Measurements from ENCODE around the gene IL10RB. TPM values are rescaled to one million over a fixed set of nuclear protein-coding genes. Genes with fewer than 3 reads are reported as not detected.

IL10RB gene
- total and polyA plus RNA-seq, 2 of the 13 experiments (the other 11 are each of a cell fraction or from before 2014, with no cell fraction given): 17.4 to 18.2 TPM

GRCh38 chr21:33266050-33266788 lies at the start of gene IL10RB (continued):
- peak; percentile 46 for TF ChIP-seq ZNF574 (CRISPR knock-in tag; IDR thresholded peaks at IDR 0.05)
- TF ChIP-seq ZFP82 (CRISPR knock-in tag; IDR thresholded peaks at IDR 0.05; ENCODE audit: borderline replicate concordance): 0 out of 2 replicates have a peak, but pooled peaks have one; percentile 32
- TF ChIP-seq HMG20A (CRISPR knock-in tag; IDR thresholded peaks at IDR 0.05; ENCODE audit: borderline replicate concordance): no peak
- TF ChIP-seq HNF1B (CRISPR knock-in tag; IDR thresholded peaks at IDR 0.05): peak; percentile 33; the same call in 1 of the 2 replicates
- TF ChIP-seq ZNF550 (CRISPR knock-in tag; IDR thresholded peaks at IDR 0.05; ENCODE audit: borderline replicate concordance): no peak
- no peak for TF ChIP-seq MED8 (CRISPR knock-in tag; IDR thresholded peaks at IDR 0.05; ENCODE audit: insufficient replicate concordance)
- no peak for TF ChIP-seq ZNF580 (CRISPR knock-in tag; IDR thresholded peaks at IDR 0.05; ENCODE audit: borderline replicate concordance, low read depth)
- peak in 1 of 2 experiments; percentile 68; a peak in 2 of 4 replicates for TF ChIP-seq POLR2A (IDR thresholded peaks at IDR 0.05; ENCODE audit: insufficient read depth in 1 of 2, low read depth in 2 of 2, low read length in 2 of 2)
- TF ChIP-seq CHD2 (IDR thresholded peaks at IDR 0.05; ENCODE audit: low read depth, low read length): 0 out of 2 replicates have a peak, but pooled peaks have one; percentile 8
- no peak for TF ChIP-seq ZKSCAN1 (IDR thresholded peaks at IDR 0.05; ENCODE audit: low read length)
- TF ChIP-seq ZNF160 (CRISPR knock-in tag; IDR thresholded peaks at IDR 0.05): no peak
- no peak; the same call in 1 of the 2 replicates for TF ChIP-seq FOXC1 (CRISPR knock-in tag; IDR thresholded peaks at IDR 0.05; ENCODE audit: borderline replicate concordance)
- TF ChIP-seq HES4 (CRISPR knock-in tag; IDR thresholded peaks at IDR 0.05; ENCODE audit: borderline replicate concordance): no peak
- no peak for TF ChIP-seq ADNP (CRISPR knock-in tag; IDR thresholded peaks at IDR 0.05)
- no peak for TF ChIP-seq ZNF496 (CRISPR knock-in tag; IDR thresholded peaks at IDR 0.05; ENCODE audit: insufficient replicate concordance)
- 0 out of 2 replicates have a peak, but pooled peaks have one; percentile 23 for TF ChIP-seq MXD1 (CRISPR knock-in tag; IDR thresholded peaks at IDR 0.05)
- TF ChIP-seq ZHX2 (IDR thresholded peaks at IDR 0.05; ENCODE audit: low read depth): no peak
- TF ChIP-seq ZHX2 (CRISPR knock-in tag; IDR thresholded peaks at IDR 0.05; ENCODE audit: borderline replicate concordance): no peak
